ENCODE measurements around the gene R3HDML. TPM values are rescaled to one million over a fixed set of nuclear protein-coding genes. Genes with fewer than 3 reads are reported as not detected.

The R3HDML gene
- total and polyA plus RNA-seq, 2 of the 13 experiments (the other 11 are each of a cell fraction or from before 2014, with no cell fraction given) = not detected

GRCh38 chr20:44394702-44395460 lies 58.0 kb downstream of the R3HDML start (continued):
- no peak; the same call in 1 of the 2 replicates for TF ChIP-seq DZIP1 (CRISPR knock-in tag; IDR thresholded peaks at IDR 0.05)
- TF ChIP-seq ZNF704 (CRISPR knock-in tag; IDR thresholded peaks at IDR 0.05; ENCODE audit: borderline replicate concordance) = no peak
- TF ChIP-seq FOXK2 (IDR thresholded peaks at IDR 0.05) = no peak
- 0 out of 2 replicates have a peak, but pooled peaks have one; percentile 6 for TF ChIP-seq ZNF740 (CRISPR knock-in tag; IDR thresholded peaks at IDR 0.05)
- TF ChIP-seq ARID2 (CRISPR knock-in tag; IDR thresholded peaks at IDR 0.05; ENCODE audit: borderline replicate concordance) = peak; percentile 100
- TF ChIP-seq NFE2 (CRISPR knock-in tag; IDR thresholded peaks at IDR 0.05) = peak; percentile 96
- peak; percentile 91 for TF ChIP-seq POGZ (CRISPR knock-in tag; IDR thresholded peaks at IDR 0.05)
- peak; percentile 91 for TF ChIP-seq KDM2A (CRISPR knock-in tag; IDR thresholded peaks at IDR 0.05; ENCODE audit: borderline replicate concordance, low read depth)
- TF ChIP-seq ZNF570 (CRISPR knock-in tag; IDR thresholded peaks at IDR 0.05; ENCODE audit: borderline replicate concordance) = 0 out of 2 replicates have a peak, but pooled peaks have one; percentile 90
- peak; percentile 64; the same call in 1 of the 2 replicates for TF ChIP-seq ZNF24 (IDR thresholded peaks at IDR 0.05)
- TF ChIP-seq ZNF318 (CRISPR knock-in tag; IDR thresholded peaks at IDR 0.05) = peak; percentile 83; the same call in 1 of the 2 replicates
- TF ChIP-seq ZNF512B (CRISPR knock-in tag; IDR thresholded peaks at IDR 0.05; ENCODE audit: borderline replicate concordance) = peak; percentile 96

Data from HepG2 (cell line).